Breast epithelium (tissue), 3 donors: ENCODE results near the gene UNC13B.

ENCODE experiments used
- CTCF ChIP-seq, 3 donors: fragments of 450-650 bp; IDR thresholded peaks; one replicate each; pipeline ENCODE4 v1.5.1; 2016 to 2017; ENCODE audit warnings: antibody characterized with exemption in 3 of 3, mild to moderate bottlenecking in 3 of 3, moderate library complexity in 3 of 3
- POLR2A ChIP-seq: fragments of 450-650 bp; IDR thresholded peaks from one replicate; pipeline ENCODE4 v1.6.1; 2016; ENCODE audit warnings: antibody characterized with exemption, mild to moderate bottlenecking, moderate library complexity
- POLR2AphosphoS5 ChIP-seq, 3 donors: sonication (generic); formaldehyde crosslinking; IDR thresholded peaks; one replicate each; pipeline ENCODE4 v1.6.1; 2017; ENCODE audit warnings: antibody characterized with exemption in 3 of 3

DNA sequence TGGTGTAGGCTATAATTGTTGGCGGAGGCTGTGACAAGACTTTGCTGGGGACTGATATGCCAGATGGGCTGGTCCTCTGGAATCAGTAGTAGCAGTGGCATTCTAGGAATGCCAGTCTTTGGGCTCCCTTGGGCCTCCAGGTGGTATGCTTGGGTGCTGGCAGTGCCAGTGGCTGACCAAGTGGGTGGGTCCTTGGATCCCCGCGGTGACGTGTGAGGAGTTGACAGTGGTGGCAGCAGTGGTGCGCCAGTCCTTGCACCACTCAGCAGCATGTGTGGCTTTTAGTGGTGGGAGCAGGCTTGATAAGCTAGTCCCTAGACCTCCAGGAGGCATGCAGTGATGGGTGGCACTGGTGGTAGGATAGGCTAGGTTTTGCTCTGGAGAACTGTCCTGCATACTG is 63.9 kb downstream of the UNC13B start:
- TF ChIP-seq POLR2AphosphoS5 (IDR thresholded peaks at IDR 0.05): no peak
- no peak for TF ChIP-seq CTCF (IDR thresholded peaks at IDR 0.05)
- no peak for TF ChIP-seq POLR2A
